GM19438 (cell line): ENCODE results near the gene HDAC4.
"Not testable (repeated sequence)": the region's sequence is repeated elsewhere in the genome, so short reads cannot be mapped to it uniquely, and the experiment has no call there.

Source experiments
- ATAC-seq: cut with Tn5 transposase; IDR thresholded peaks from one replicate; pipeline ENCODE4 v1.9.1; 2021; ENCODE audit warnings: low read depth; ENCODE audit not compliant: unreplicated experiment

HDAC4 gene

DNA sequence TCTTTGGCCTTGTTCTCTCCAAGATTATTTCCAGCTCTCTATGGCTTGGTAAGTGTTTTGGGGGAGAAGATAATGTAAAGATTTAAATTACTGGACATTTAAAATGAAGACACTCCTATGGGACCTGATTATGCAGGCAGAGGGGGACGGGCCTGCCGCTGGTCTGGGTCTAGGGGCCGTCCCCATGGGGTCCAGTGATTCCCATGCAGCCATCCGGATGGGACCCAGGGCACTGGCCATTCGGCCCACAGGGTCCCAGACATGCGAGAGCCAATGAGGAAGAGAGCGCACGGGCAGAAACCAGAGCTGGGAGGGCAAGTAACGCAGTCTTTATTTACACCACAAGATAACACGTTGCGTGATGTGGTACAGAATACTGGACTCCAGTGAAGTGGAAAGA is 353.0 kb downstream of the HDAC4 start:
- no peak for ATAC-seq

DNA sequence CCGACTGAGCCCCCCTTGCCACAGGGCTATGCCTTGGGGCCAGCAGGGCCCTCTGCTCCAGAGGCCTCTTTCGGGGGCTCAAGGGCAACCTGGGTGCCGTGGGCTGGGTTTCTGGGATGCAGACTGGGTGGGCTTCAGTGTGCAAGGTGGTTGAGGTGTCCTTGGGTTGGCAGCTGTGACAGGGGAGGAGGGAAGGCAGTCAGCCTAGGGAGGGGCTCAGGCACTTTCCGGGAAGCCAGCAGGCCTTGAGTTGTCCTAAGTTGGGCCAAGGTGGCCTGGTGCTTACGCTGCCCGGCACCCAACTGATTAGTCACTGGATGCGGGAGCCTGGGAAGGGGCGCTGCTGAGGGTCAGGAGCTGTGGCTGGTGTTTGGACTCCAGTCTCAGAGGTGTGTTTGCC is 353.4 kb downstream of the HDAC4 start:
- ATAC-seq, result no peak

DNA sequence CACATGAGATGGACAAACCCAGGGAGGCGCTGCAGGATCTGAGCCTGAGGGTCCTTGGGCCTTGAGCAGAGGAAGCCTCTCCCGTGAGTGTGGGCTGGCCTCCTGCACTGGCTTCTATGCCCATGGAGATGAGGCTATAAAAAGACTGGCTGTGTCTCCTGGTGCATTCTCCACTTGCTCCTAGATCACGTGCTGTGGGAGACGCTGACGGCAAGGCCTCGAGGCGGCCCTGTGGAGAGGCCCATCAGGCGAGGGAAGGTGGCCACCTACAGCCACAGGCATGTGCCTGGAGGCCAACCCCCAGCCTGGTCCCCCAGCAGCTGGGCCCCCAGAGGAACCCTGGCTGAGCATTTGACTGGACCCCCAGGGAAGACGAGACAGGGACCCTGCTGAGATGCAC is 354.0 kb downstream of the HDAC4 start:
- ATAC-seq, result no peak

DNA sequence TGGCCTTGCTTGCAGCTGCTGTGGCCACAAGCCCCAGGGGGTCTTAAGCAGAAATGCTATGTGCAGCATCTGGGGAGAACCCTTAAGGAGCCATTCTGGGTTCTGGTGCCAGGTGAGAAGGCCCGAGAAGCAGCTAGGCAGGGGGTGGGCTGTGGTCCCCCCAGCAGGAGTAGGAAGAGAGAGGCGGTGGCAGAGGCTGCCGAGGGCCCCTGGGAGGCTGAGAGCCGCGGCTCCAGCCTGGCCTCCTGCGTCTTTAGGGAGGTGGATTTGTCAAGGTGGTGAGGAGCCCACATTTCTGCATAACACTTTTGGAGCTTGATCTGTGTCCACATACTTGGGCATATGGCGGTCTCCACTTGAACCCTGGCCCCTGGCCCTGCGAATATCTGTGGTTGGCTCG is 356.5 kb downstream of the HDAC4 start:
- no peak for ATAC-seq

DNA sequence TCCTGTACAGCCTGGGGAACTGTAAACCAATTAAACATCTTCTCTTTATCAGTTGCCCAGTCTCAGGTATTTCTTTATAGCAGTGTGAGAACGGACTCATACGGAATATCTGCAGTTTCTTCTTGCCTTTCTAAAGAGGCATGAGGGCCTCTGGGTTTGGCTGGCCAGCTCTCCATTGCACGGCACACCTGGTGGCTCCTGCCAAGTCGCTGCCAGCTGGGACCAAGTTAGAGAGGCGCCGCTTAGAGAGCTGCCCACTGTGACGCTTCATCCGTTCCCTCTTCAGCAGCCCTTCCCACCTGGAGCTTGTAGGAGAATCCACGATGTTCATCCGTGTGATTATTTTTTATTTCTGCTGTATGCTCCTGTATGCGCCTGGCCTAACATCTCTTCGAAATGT is 357.5 kb downstream of the HDAC4 start:
- no peak for ATAC-seq

DNA sequence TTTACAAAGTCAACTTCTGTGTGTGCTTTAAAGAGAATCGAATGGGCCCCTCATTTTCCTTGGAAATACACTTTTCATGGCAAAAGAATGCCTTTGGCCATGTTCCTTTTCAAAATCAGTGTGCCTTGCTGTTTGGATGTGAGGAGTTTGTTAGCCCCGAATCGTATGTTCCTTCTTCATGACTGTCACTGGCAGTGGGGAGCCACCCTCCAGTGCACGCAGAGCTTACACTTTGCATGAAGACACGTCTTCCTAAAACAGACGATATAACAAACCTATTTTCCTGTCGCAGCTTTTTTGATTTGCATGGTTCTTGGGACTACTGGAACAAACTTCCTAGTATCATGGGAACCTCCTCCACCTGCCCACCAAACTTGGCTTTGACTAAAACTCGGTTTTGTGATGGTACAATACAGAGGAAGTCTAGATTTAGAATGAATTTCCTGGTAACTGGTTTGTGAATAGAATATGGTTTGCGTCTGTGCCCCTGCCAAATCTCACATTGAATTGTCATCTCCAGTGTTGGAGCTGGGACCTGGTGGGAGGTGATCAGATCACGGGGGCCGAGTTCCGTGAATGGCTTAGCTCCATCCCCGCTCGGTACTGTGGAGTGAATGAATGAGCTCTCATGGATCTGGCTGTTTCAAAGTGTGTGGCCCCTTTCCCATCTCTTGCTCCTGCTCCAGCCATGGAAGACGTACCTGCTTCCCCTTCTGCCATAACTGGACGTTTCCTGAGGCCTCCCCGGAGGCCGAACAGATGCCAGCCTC is 358.1 kb downstream of the HDAC4 start:
- ATAC-seq, result no peak

DNA sequence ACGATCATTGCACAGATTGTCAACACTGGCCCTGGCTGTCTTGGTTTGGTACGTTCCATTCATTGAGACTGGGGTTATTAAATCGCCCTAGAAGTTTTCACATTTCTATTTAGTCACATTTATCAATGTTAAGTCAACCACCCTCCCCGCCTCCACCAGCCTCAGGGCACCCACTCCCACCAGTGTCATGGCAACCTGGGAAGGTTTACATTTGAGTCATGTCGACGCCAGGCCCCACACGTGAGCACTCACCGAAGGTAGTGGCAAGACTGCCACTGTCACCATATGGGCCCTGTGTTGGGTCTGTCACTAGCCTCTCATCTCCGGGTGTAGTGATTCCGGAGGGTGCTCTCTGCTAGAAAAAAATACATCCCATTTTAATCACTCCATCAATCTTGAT is 358.8 kb downstream of the HDAC4 start:
- ATAC-seq, result no peak

DNA sequence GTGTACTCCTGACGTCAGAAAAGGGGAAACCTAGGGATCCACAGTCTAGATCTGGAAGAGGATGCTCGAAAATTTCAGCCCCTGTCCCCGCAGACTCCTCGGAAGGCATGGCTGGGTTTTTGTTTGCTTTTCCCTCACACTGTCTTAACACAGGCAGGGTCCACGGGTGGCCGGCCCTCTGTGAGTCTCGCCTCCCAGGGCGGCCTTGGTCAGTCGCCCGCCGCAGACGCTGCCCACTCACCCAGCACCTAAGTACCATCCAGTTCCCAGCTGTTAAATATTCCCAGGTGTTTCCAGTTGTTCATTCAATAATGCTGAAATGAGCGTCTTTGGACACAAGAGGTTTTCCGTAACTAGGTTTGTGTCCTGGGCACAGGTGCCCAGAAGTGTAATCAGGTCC is 359.8 kb downstream of the HDAC4 start:
- ATAC-seq, result no peak

DNA sequence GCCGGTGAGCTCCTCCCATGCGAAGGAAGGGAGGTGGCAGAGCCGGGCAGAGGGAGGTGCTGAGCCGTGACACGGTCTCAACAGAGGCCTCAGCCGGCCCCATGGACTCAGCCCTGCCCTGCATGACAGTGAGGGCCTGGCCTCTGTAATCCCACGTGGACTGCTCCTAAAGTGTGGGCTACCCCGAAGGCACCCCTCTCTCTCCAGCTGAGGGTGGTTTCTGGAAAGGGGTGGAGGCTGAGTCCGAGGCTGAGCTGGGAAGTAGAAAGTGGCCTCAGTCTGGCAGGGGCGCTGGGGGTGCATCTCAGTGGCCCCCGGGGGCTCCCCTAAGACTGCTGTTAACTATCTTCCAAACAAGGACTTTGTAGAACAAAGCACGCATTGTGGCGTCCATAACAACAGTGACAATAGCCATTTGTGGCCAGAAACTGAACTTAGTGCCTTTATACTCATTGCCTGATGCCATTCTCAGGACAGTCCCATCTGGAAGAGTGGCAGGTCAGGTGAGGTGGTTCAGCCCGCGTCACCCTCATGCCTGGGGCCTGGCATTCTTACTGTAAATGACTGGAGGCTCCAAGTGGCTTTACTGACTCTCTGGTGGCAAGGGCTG is 360.6 kb downstream of the HDAC4 start:
- ATAC-seq, result no peak

DNA sequence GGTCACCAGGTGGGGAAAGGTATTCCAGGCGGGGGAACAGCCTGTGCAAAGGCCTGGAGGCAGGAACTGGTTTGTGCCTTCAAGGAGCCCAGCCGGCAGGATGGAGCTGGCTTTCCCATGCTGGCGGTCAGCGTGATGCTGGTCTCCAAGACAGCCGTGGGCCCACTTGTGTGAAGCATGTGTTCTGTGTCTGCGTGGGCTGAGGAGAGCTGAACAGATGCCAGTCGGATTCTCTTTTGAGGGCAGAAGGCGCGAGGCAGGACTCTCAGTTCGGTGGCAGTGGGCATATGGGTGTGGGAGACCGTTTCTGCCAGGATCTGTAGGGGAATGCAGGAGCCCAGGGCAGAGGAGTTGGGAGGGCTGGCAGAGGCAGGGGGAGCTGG is 361.4 kb downstream of the HDAC4 start:
- ATAC-seq, result no peak

DNA sequence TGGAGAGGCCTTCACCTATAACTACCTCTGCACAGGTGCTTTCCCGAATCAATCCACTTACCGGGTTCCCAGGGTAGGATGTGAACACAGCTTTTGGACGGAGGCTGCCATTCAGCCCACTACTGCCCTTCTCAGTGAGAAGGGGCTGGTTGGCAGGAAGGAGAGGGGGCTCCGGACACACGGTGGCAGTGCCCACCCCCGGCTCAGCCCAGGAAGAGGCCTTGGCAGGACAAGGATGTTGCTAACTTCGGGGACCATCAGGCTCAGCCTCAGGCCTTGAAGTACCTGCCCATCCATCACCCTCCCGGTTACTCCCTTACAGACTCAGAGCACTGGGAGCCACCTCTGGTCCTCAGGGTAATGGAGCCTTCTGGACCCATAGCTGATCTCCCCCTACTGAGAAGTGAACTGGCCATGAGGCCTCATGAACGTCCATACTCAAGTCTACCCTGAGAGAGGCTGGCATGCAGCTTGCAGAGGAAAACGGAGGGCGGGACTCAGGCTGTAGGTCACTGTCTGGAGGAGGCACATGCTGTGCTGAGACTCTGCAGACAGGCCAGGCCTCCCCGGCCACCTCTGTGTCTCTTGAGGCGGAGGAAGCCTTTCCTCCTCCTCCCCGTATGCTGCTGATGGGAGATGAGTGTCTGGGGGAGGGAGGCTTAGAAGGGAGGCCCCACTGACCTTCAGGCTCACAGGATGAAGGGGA is 361.9 kb downstream of the HDAC4 start:
- ATAC-seq, result no peak

DNA sequence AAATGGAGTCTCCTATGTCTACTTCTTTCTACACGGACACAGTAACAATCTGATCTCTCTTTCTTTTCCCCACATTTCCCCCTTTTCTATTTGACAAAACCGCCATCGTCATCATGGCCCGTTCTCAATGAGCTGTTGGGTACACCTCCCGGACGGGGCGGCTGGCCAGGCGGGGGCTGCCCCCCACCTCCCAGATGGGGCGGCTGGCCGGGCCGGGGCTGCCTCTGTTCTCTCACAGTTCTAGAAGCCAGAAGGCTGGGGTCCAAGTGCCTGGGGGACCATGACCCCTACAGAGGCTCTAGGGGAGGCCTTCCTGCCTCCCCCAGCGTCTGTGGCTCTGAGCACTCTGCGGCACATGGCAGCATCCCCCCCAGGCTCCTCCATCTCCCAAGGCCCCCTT is 362.5 kb downstream of the HDAC4 start:
- ATAC-seq, result not testable (repeated sequence)

DNA sequence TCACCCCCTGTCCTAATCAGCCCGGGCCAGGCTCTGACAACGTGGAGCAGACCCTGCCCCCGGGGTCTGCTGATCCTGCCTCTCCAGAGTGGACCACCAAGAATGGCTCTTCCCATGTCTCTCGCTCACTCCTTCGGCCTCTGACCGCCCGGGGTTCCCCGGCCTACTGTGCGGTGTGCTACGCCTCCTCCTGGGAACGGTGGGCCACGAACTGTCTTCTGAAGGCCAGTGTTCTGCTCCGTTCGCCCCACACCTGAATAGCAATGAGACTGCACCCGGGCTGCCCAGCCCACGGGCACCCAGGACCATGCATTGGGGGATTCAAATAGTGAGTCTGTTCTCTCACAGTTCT is 363.3 kb downstream of the HDAC4 start:
- ATAC-seq, result no peak

DNA sequence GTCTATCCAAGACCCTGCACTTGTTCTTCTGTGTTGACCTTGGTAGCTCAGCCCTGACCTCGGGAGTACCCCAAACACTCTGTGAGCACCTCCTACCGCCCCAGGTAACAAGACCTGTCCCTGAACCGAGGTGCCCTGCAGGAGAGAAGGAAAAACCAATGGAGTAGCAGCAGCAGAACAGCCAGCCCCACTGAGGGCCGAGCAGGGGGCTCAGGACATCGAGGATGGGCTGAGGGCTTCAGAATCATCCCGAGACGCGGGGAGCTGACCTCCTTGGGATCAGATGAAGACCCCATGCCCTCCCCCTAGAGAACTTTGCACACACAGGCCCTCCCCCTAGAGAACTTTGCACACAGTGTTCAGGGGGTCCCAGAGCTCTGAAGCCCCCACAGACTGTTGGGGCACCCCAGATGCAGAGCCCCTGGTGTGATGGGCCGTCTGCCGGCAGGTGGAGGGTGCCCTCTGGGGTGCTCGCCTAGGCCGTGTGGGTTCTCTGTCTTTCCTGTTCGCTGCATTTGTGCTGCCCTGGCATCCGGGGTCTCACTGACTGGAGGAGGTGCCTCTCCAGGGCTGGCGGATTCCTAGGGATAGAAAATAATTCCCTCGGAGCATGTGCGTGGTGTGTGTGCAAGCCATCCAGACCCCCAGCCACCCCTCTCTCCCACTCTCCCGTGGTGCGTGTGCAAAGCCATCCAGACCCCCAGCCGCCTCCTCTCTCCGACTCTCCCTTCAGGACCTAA is 363.8 kb downstream of the HDAC4 start:
- ATAC-seq, result no peak

DNA sequence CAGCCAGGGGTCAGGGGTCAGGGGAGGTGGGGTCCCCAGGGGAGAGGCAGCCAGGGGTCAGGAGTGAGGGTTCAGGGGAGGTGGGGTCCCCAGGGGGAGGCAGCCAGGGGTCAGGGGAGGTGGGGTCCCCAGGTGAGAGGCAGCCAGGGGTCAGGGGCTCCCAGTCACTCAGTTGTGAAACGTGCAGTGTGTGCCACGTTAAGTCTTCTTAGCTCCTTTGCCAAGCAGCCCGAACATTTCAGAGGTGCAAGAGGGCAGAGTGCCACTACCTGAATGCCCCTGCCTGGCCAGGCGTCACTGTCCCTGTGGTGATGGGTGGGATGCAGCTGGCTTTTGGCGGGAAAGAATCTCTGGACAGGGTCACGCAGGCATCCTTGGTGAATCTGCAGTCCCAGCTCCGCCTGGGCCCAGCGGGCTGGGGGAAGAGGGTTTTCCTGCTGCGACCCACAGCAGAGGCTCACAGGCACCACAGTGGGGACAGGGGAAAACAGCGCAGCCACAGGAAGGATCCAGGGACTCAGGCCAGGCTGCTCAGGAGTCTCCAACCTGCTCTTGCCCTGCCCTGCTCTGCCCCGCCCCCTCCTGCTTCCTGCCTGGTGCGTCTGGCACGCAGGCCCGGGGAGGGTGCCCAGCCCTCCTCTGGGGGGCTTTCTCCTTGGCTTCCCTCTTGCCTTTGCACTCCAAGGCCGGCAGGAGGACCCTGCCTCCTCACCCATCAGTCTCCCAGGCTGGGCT is 364.7 kb downstream of the HDAC4 start:
- ATAC-seq, result no peak

DNA sequence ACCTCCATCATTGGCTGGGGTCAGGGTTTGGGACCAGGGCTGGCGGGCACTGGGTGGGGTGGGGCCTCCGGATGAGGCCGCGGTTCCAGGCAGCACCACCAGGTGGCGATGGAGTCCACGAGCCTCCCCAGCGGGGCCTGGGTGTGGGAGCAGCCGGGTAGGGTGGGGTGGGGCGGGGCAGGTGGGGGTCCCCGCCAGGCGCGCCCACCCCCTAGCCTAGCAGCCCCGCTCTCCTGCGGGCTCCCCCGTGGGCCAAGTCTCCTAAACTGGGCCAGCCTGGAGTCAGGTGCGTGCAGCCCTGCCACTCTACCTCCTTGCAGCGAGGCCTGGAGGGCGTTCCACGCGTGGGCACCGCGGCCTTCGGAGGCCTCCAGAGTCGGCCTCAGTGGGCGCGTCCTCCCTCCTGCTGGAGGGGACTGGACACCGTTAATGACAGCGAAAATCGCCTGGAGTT is 365.4 kb downstream of the HDAC4 start:
- no peak for ATAC-seq

DNA sequence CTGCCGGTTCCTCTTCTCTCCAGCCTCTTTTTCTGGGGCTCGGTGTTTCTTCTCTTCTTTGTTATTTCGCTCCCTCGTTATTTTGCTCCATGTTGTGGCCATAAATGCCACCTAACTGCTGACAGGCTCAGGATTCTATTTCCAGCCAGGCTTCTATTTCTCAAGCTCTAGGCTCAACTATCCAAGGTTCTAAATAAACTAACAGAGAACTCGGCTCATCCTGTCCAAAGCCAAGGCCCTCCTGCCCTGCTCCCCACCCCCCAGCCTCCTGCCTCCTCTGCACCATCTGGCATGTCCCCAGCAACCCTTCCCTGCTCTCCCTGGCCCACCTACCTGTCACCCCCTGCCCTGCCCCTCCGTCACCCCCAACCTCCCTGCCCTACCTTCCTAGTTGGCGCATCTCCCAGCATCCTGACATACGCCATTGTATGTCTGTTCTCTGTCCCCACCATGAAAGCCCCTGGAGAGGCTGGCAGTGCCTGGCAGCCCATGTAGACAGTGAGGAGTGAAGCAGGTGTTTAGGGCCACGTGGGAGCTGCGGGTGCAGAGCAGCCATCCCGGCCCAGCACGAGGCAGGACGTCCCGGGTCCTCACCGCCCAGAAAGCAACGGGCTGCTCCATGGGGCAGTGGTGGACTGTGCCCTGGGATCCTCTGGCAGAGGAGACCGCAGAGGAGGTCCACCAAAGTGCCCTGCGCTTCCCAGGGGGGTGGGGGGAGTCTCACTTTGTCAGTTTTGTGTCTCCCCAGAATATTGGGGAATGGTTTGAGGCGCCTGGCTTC is 366.1 kb downstream of the HDAC4 start:
- ATAC-seq, result no peak

DNA sequence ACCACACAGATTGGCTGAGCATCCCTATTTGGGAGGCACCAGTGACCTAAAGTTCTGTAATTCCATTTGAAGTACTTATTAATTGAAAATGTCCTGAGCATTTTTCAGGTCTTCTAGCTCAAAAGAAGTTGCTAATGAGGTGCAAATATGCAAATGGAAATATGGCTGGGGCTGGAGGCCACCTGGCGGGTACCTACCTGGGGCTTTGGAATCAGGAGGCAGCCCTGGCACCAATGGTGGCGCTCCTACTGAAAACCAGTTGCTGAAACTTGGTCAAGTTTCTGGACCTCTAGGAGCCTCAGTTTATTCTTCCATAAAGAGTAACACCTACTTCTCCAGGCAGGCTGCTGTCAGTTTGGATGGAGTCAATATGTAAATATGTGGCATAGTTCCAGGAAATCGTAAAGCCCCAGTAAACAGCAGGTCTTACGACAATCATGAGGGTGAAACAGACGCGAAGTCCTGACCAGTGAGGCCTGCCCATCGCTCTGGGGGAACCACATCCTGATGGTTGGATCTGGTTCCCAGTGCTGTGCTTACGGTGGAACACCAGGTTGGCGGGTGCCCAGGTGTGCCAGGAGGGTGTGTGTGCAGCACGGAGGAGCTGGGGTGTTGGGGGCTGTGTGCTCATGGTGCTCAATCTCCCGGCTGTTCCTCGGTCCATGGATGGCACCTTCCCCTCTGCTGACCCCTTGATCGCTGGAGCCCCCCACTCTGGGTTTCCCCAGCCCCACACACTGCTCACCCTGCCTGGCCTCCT is 366.8 kb downstream of the HDAC4 start:
- no peak for ATAC-seq

DNA sequence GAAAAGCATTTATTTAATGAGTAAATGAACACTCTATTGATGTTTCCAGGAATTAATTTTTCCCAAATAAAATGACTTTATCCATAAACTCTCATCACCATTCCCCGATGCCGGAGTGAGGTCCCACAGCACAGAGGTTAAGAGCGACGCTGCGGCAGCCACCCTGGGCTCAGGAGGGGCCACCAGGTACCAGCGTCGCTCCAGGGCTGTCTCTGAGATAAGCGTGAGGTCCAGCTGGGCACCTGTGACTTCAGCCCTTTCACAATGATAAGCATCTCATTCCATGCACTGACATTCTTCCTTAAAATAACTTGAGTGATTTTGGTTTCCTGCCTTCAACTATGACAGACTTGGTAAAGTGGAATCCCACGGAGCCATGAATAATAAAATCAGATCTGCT is 370.9 kb downstream of the HDAC4 start:
- ATAC-seq, result no peak
